K562 (cell line): Measurements from ENCODE around the gene GRWD1. TPM values are rescaled to one million over a fixed set of nuclear protein-coding genes. Genes with fewer than 3 reads are reported as not detected.
A peak's percentile ranks its signal among the peaks of the same experiment; 100 is the strongest.

Experiments
- AFF1 ChIP-seq, 2 experiments: fragments of 450-650 bp; IDR thresholded peaks; 2 replicates each; pipeline ENCODE4 v1.6.1; 2018; ENCODE audit warnings: mild to moderate bottlenecking in 2 of 2, low read depth in 1 of 2; ENCODE audit not compliant: partially characterized antibody in 2 of 2
- BHLHE40 ChIP-seq: IDR thresholded peaks from 2 replicates; pipeline ENCODE4 v1.6.1; 2011; ENCODE audit warnings: low read length, improper control_type of control experiment
- ELK1 ChIP-seq: sonication (generic); formaldehyde crosslinking; IDR thresholded peaks from 2 replicates; pipeline ENCODE4 v1.8.1; 2022; ENCODE audit warnings: missing genetic modification reagents
- ELK3 ChIP-seq: fragments of 450-650 bp; formaldehyde crosslinking; IDR thresholded peaks from 2 replicates; pipeline ENCODE4 v1.4.0; 2020; ENCODE audit warnings: mild to moderate bottlenecking
- FOXK1 ChIP-seq: sonication (generic); formaldehyde crosslinking; IDR thresholded peaks from 2 replicates; pipeline ENCODE4 v1.8.0; 2022; ENCODE audit warnings: missing genetic modification reagents, mild to moderate bottlenecking, borderline replicate concordance
- GABPA ChIP-seq: fragments of 200-800 bp; sonication (Bioruptor generic); conservative IDR thresholded peaks from 2 replicates; pipeline ENCODE4 v1.6.1; 2016; ENCODE audit warnings: low read depth, missing genetic modification characterization, missing compliant biosample characterization
- GABPB1 ChIP-seq: sonication (generic); formaldehyde crosslinking; IDR thresholded peaks from 2 replicates; pipeline ENCODE4 v1.8.0; 2022; ENCODE audit warnings: mild to moderate bottlenecking, missing genetic modification reagents
- HMG20A ChIP-seq: fragments of 450-650 bp; formaldehyde crosslinking; conservative IDR thresholded peaks from 2 replicates; pipeline ENCODE4 v1.4.0; 2020; ENCODE audit warnings: mild to moderate bottlenecking, mixed read lengths
- HOXB6 ChIP-seq: fragments of 250-450 bp; sonication (Bioruptor Pico); IDR thresholded peaks from 2 replicates; pipeline ENCODE4 v1.5.1; 2022; ENCODE audit warnings: mild to moderate bottlenecking, borderline replicate concordance
- ID3 ChIP-seq, 2 experiments: fragments of 250-450 bp in 1 of 2; fragments of 450-650 bp in 1 of 2; sonication (Bioruptor Pico) in 1 of 2; IDR thresholded peaks; 2 replicates each; pipeline versions ENCODE4 v1.6.1 to v1.8.0; 2016 to 2021; ENCODE audit warnings: mild to moderate bottlenecking in 2 of 2, moderate library complexity in 2 of 2, missing compliant biosample characterization in 1 of 2, missing genetic modification characterization in 1 of 2
- ILK ChIP-seq: fragments of 450-650 bp; IDR thresholded peaks from 2 replicates; pipeline ENCODE4 v1.6.1; 2016; ENCODE audit warnings: missing genetic modification characterization, low read depth, mild to moderate bottlenecking, missing compliant biosample characterization, moderate library complexity, borderline replicate concordance
- JUN ChIP-seq, 2 experiments: sonication (generic) in 1 of 2; formaldehyde crosslinking in 1 of 2; IDR thresholded peaks; 2 replicates each; pipeline versions ENCODE4 v1.6.1 to v1.8.0; 2012 to 2022; ENCODE audit warnings: borderline replicate concordance in 2 of 2, mild to moderate bottlenecking in 2 of 2, improper control_type of control experiment in 1 of 2, low read depth in 1 of 2, low read length in 1 of 2, missing genetic modification reagents in 1 of 2
- L3MBTL2 ChIP-seq: fragments of 450-650 bp; IDR thresholded peaks from 2 replicates; pipeline ENCODE4 v1.6.1; 2016; ENCODE audit warnings: mild to moderate bottlenecking, moderate library complexity
- MAFF ChIP-seq: IDR thresholded peaks from 2 replicates; pipeline ENCODE4 v1.6.1; 2012; ENCODE audit warnings: low read length, improper control_type of control experiment
- PHF21A ChIP-seq: fragments of 450-650 bp; IDR thresholded peaks from 2 replicates; pipeline ENCODE4 v1.6.1; 2017; ENCODE audit warnings: low read depth, borderline replicate concordance
- RB1 ChIP-seq: fragments of 450-650 bp; IDR thresholded peaks from 2 replicates; pipeline ENCODE4 v1.6.1; 2017; ENCODE audit warnings: low read depth, mild to moderate bottlenecking
- SRF ChIP-seq, 2 experiments: fragments of 250-450, 450-650 bp in 1 of 2; sonication (Bioruptor Pico) in 1 of 2; sonication (generic) in 1 of 2; formaldehyde crosslinking; IDR thresholded peaks; 2 replicates each; pipeline versions ENCODE4 v1.5.0 to v1.5.1; 2020 to 2022; ENCODE audit warnings: mild to moderate bottlenecking in 1 of 2, missing genetic modification reagents in 1 of 2
- ZNF134 ChIP-seq: fragments of 250-450 bp; sonication (Bioruptor Pico); conservative IDR thresholded peaks from 2 replicates; pipeline ENCODE4 v1.4.0; 2020
- ZNF224 ChIP-seq: sonication (generic); formaldehyde crosslinking; IDR thresholded peaks from 2 replicates; pipeline ENCODE4 v1.8.0; 2022; ENCODE audit warnings: mild to moderate bottlenecking, missing genetic modification reagents
- ZNF644 ChIP-seq: fragments of 200-800 bp; sonication (Bioruptor generic); IDR thresholded peaks from 2 replicates; pipeline ENCODE4 v1.6.1; 2016; ENCODE audit warnings: low read depth, missing genetic modification characterization, missing compliant biosample characterization
- polyA plus RNA-seq, 8 experiments: library from polyadenylated mRNA; depleted of rRNA in 4 of 8; stranded (reverse) in 5 of 8; unstranded in 3 of 8; fragments of >200 nt; fragmentation: Nextera tagmentation in 2 of 8; fragmentation: Illumina TruSeq in 1 of 8; extraction: Ambion mirVana in 2 of 8; extraction: Trizol in 1 of 8; gene quantifications; 2 replicates each; pipeline versions ENCODE4 v1.2.1 to v1.2.3, GENCODE V29; 2011 to 2014; ENCODE audit warnings: inconsistent platforms in 1 of 8, missing spikeins in 1 of 8
- total RNA-seq, 7 experiments: library from RNA; depleted of rRNA in 6 of 7; stranded (reverse); fragments of >200 nt in 6 of 7; fragmentation: Illumina TruSeq in 2 of 7; extraction: Trizol in 2 of 7; gene quantifications; 2 replicates each; pipeline versions ENCODE4 v1.2.1 to v1.2.3, GENCODE V29; 2011 to 2021; ENCODE audit warnings: low replicate concordance in 1 of 7

Gene GRWD1
- total and polyA plus RNA-seq, 9 of the 15 experiments (the other 6 are each of a cell fraction or from before 2014, with no cell fraction given) = 1.5 to 87.2 (median 24.5) TPM

- TF ChIP-seq PHF21A = no peak
- no peak for TF ChIP-seq ELK3 (CRISPR knock-in tag)
- TF ChIP-seq SRF (CRISPR knock-in tag; IDR thresholded peaks at IDR 0.05) = no peak
- no peak for TF ChIP-seq MAFF
- TF ChIP-seq GABPA (tag) = peak; percentile 81
- TF ChIP-seq ZNF224 (CRISPR knock-in tag) = no peak
- no peak for TF ChIP-seq ID3 (CRISPR knock-in tag; IDR thresholded peaks at IDR 0.05)
- no peak for TF ChIP-seq ID3 (tag; IDR thresholded peaks at IDR 0.05)
- peak; percentile 88 for TF ChIP-seq GABPB1 (CRISPR knock-in tag)
- TF ChIP-seq L3MBTL2 = peak; percentile 98
- no peak for TF ChIP-seq ELK1 (CRISPR knock-in tag)
- TF ChIP-seq FOXK1 (CRISPR knock-in tag) = no peak
- TF ChIP-seq AFF1 (IDR thresholded peaks at IDR 0.05; ENCODE audit: low read depth in 1 of 2, partially characterized antibody in 2 of 2) = peak in 1 of 2 experiments; percentile 40
- peak; percentile 97 for TF ChIP-seq ZNF644
- no peak for TF ChIP-seq JUN (IDR thresholded peaks at IDR 0.05; ENCODE audit: borderline replicate concordance, low read depth, low read length)
- TF ChIP-seq JUN (CRISPR knock-in tag; IDR thresholded peaks at IDR 0.05; ENCODE audit: borderline replicate concordance) = peak; percentile 10; the same call in 1 of the 2 replicates
- TF ChIP-seq RB1 = peak; percentile 91; the same call in 1 of the 2 replicates
- no peak for TF ChIP-seq HMG20A
- no peak for TF ChIP-seq HOXB6
- TF ChIP-seq ZNF134 (CRISPR knock-in tag) = no peak
- TF ChIP-seq ILK (tag) = no peak
- peak; percentile 57 for TF ChIP-seq BHLHE40
Measured at GRCh38 chr19:48398375-48399235, 47.2 kb upstream of the GRWD1 start (continued).
